Pericardium fibroblast (primary cell): ENCODE results near the gene SMTNL2. TPM values are rescaled to one million over a fixed set of nuclear protein-coding genes. Genes with fewer than 3 reads are reported as not detected.

ENCODE experiments used
- total RNA-seq: library from RNA; depleted of rRNA; stranded (reverse); fragments of >200 nt; gene quantifications from 2 replicates; pipeline ENCODE4 v1.2.3, GENCODE V29; 2015

The SMTNL2 gene
- total RNA-seq = 0.68 and 8.2 TPM in 2 replicates

GRCh38 chr17:4584101-4584916 is at the start of gene SMTNL2:
SMTNL2 (plus strand) TSS chr17:4584529; CDS start chr17:4584606, 77 bp downstream.

DNA sequence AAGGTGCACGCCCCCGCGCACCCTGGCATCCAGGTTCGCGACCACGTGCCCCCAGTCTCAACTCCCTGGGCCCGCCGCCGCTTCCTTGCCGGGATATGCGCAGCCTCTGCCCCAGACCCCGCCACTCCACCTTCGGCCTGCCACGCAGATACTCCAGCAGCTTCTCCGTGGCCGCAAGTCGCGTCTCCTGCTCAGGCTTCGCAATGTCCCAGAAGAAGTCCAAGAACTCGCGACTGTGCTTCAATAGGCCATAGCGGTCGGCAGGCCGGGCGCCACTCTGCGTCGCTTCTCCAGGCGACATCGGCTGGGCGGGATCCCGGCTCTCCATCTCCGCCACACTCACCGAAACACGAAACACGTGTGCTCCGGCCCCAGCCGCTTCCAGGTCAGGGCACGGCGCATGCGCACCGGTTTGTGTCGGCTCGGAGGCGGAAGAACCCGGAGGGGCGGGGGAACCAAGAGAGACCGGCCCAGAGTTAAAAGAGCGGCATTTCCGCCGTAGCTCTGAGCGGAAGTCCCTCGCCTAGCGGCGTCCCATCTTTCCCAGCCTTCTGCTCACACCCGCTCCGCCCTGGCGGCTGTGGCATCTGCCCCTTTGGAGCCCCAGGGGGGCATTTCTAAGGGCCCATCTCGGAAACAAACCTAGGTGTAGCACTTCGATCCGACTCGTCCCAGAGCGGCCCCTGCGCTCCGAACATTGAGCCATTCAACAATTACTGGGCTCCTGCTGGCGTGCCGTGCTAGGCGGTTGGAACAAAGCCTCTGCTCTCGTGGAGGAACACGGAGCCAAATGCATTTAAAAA is 29.1 kb upstream of the SMTNL2 start, which contains the start of gene MYBBP1A:
MYBBP1A (minus strand) TSS at position 388 of the 803 bp plus-strand sequence; CDS start at position 328, 60 bp downstream.

DNA sequence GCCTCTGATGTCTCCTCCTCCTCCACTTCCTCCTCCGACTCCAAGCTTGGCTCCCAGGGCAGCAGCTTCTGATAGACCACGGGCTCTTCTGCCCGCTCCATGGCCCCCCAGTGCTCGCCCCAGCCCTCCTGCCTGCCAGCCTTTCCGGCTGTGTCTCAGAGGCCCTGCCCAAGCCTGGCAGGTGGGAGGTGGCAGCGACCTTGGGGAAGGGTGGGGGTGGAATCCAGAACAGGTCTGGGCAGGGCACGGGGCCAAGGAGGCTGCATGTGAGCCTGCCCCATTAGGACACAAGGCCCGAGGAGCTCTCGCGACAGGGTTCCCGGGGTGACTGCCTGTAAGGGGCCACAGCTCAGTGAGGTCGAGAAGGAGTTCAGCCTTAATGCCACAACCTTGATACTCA is 23.9 kb upstream of the SMTNL2 start, which contains the start of gene GGT6:
GGT6 (minus strand) TSS at position 157 of the 400 bp plus-strand sequence; CDS start at position 101, 56 bp downstream.

GRCh38 chr17:4641297-4642195 is 57.2 kb downstream of the SMTNL2 start, which contains the start of gene ALOX15:
ALOX15 (minus strand) TSS chr17:4641678; CDS start chr17:4641651, 27 bp downstream.

Other genes with a start within 250 kb of the SMTNL2 start
- gene UBE2G1, start 217.9 kb upstream of the SMTNL2 start, total RNA-seq = 33.0 and 39.4 TPM in 2 replicates
- gene SPNS3, start 150.6 kb upstream of the SMTNL2 start, total RNA-seq = not detected in 2 replicates
- gene SPNS2, start 85.6 kb upstream of the SMTNL2 start, total RNA-seq = 7.7 and 8.5 TPM in 2 replicates
- 42.4 and 52.6 TPM in 2 replicates for gene MYBBP1A, start 29.1 kb upstream of the SMTNL2 start, total RNA-seq
- gene GGT6, start 24.0 kb upstream of the SMTNL2 start, total RNA-seq = not detected in 2 replicates
- 0.51 and 10.5 TPM in 2 replicates for gene ALOX15, start 57.1 kb downstream of the SMTNL2 start, total RNA-seq
- gene PELP1, start 119.6 kb downstream of the SMTNL2 start, total RNA-seq = 17.4 and 45.6 TPM in 2 replicates
- gene ARRB2, start 126.1 kb downstream of the SMTNL2 start, total RNA-seq = 5.5 and 7.2 TPM in 2 replicates
- 15.4 and 27.8 TPM in 2 replicates for gene MED11, start 146.9 kb downstream of the SMTNL2 start, total RNA-seq
- not detected in 2 replicates for gene ZMYND15, start 155.3 kb downstream of the SMTNL2 start, total RNA-seq
- gene CXCL16, start 155.4 kb downstream of the SMTNL2 start, total RNA-seq = 0.68 and 3.3 TPM in 2 replicates
- not detected in 2 replicates for gene TM4SF5, start 187.4 kb downstream of the SMTNL2 start, total RNA-seq
- 0.17 and 0.58 TPM in 2 replicates for gene VMO1, start 201.8 kb downstream of the SMTNL2 start, total RNA-seq
- not detected in 2 replicates for gene GLTPD2, start 204.4 kb downstream of the SMTNL2 start, total RNA-seq
- gene PSMB6, start 211.6 kb downstream of the SMTNL2 start, total RNA-seq = 114 and 165 TPM in 2 replicates
- gene PLD2, start 222.6 kb downstream of the SMTNL2 start, total RNA-seq = 19.1 and 26.8 TPM in 2 replicates
- gene MINK1, start 248.8 kb downstream of the SMTNL2 start, total RNA-seq = 20.4 and 29.9 TPM in 2 replicates